Progenitor cell of endocrine pancreas (in vitro differentiated cells): ENCODE measurements around the gene IGFBP7. TPM values are rescaled to one million over a fixed set of nuclear protein-coding genes. Genes with fewer than 3 reads are reported as not detected.

Experiments used
- DNase-seq: peaks from one replicate; pipeline ENCODE4 v3.0.0; 2021; ENCODE audit warnings: low spot score; ENCODE audit not compliant: unreplicated experiment
- H3K27ac Mint-ChIP-seq: 2 replicates; pipeline ENCODE4 v1.8.0; 2021; ENCODE audit warnings: mild to moderate bottlenecking, moderate library complexity, mixed read lengths
- H3K27me3 Mint-ChIP-seq: 2 replicates; pipeline ENCODE4 v1.8.0; 2021; ENCODE audit warnings: mixed read lengths
- H3K36me3 Mint-ChIP-seq: 2 replicates; pipeline ENCODE4 v1.8.0; 2022; ENCODE audit warnings: mixed read lengths; ENCODE audit not compliant: insufficient read depth
- H3K4me1 Mint-ChIP-seq: 2 replicates; pipeline ENCODE4 v1.8.0; 2021; ENCODE audit warnings: low read depth, mixed read lengths
- H3K4me3 Mint-ChIP-seq: 2 replicates; pipeline ENCODE4 v1.8.0; 2021; ENCODE audit warnings: low read depth, mild to moderate bottlenecking, moderate library complexity, mixed read lengths
- H3K9me3 Mint-ChIP-seq: 2 replicates; pipeline ENCODE4 v1.8.0; 2021; ENCODE audit warnings: low read depth, mixed read lengths
- total RNA-seq: library from RNA; stranded (reverse); gene quantifications from 2 replicates; pipeline ENCODE4 v1.2.1, GENCODE V29; 2021
- TF ChIP-seq, protein P1 (sequence below): fragments of 200-600 bp; sonication (generic); IDR thresholded peaks from one replicate; pipeline ENCODE4 v1.5.0; 2021; ENCODE audit warnings: antibody characterized with exemption, mild to moderate bottlenecking; ENCODE audit not compliant: unreplicated experiment

Gene IGFBP7
- total RNA-seq, 1 donor from 2014 or later = 8.4 TPM

DNA sequence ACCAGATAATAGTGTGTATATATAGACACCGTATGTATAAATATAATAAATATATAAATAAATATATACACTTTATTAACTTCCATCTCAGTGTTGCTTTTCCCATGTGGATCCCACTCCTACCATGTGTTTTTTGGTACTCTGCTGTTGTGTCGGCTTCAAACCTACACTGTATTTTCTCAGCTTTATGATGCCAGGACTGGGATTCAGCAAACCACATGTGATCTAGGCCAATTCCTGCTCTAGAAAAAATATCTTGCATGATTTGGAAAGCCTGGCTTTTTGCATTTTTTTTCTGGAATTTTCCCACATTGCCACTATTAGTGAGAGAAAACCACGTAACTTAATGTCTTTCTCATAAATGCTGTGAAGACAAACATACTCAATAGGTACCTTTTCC lies 75.7 kb downstream of the IGFBP7 start:
- H3K27ac Mint-ChIP-seq = no peak overlapping the region
- no peak for DNase-seq
- H3K4me3 Mint-ChIP-seq = no peak overlapping the region
- H3K9me3 Mint-ChIP-seq = no peaks in the 10 kb centered on the region
- H3K27me3 Mint-ChIP-seq = peaks cover 9% of the 10 kb centered on the region
- peaks cover 8% of the 10 kb centered on the region for H3K36me3 Mint-ChIP-seq
- TF ChIP-seq, protein P1, sequence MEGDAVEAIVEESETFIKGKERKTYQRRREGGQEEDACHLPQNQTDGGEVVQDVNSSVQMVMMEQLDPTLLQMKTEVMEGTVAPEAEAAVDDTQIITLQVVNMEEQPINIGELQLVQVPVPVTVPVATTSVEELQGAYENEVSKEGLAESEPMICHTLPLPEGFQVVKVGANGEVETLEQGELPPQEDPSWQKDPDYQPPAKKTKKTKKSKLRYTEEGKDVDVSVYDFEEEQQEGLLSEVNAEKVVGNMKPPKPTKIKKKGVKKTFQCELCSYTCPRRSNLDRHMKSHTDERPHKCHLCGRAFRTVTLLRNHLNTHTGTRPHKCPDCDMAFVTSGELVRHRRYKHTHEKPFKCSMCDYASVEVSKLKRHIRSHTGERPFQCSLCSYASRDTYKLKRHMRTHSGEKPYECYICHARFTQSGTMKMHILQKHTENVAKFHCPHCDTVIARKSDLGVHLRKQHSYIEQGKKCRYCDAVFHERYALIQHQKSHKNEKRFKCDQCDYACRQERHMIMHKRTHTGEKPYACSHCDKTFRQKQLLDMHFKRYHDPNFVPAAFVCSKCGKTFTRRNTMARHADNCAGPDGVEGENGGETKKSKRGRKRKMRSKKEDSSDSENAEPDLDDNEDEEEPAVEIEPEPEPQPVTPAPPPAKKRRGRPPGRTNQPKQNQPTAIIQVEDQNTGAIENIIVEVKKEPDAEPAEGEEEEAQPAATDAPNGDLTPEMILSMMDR = no peak
- peaks cover 6% of the 10 kb centered on the region for H3K4me1 Mint-ChIP-seq

DNA sequence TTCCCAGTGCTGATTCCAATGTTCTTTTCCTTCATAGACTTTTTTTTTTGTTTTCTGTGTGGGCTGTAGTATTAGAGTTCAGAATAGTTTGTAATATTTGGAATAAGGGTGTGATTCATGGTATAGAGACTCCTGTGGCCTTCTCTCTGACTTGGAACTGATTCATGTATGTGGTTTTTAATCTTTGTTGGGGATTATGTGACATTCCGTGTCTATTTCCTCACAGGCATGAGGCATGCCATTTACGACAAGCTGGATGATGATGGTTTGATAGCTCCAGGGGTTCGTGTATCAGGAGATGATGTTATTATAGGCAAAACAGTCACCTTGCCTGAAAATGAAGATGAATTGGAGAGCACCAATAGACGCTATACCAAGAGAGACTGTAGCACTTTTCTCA lies 87.1 kb downstream of the IGFBP7 start:
- no peaks in the 10 kb centered on the region for H3K4me1 Mint-ChIP-seq
- no peak for DNase-seq
- H3K36me3 Mint-ChIP-seq = peaks cover 45% of the 10 kb centered on the region
- no peak overlapping the region for H3K4me3 Mint-ChIP-seq
- TF ChIP-seq, protein P1 = no peak
- H3K27ac Mint-ChIP-seq = no peak overlapping the region
- no peaks in the 10 kb centered on the region for H3K27me3 Mint-ChIP-seq
- no peaks in the 10 kb centered on the region for H3K9me3 Mint-ChIP-seq

DNA sequence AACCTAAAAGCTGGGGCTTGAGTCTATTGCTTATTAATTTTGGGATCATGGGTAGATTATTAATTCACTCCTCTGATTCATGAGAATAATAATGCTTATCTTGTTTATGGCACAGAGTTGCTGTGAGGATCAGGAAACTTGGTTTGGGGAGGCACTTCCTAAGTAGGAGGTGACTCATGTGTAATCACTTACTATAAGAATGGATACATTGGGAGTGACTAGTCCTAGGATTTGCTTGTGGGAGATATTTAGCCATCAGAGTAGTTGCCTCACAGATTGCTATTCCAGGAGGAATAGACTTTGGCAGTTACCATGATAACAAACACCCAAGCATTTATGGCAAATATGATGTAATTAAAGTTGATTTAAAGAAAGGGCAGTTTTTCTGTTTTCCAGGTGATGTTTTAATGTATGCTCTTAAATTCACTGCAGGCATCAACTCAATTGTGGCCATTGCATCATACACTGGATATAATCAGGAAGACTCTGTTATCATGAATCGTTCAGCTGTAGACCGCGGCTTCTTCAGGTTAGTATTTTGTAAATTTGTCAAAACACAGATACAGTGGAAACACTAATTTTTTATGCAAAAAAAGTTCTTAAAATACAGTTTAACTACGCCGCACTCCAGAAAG lies 89.6 kb downstream of the IGFBP7 start:
- no peaks in the 10 kb centered on the region for H3K27me3 Mint-ChIP-seq
- no peak overlapping the region for H3K27ac Mint-ChIP-seq
- H3K36me3 Mint-ChIP-seq = peaks cover 48% of the 10 kb centered on the region

DNA sequence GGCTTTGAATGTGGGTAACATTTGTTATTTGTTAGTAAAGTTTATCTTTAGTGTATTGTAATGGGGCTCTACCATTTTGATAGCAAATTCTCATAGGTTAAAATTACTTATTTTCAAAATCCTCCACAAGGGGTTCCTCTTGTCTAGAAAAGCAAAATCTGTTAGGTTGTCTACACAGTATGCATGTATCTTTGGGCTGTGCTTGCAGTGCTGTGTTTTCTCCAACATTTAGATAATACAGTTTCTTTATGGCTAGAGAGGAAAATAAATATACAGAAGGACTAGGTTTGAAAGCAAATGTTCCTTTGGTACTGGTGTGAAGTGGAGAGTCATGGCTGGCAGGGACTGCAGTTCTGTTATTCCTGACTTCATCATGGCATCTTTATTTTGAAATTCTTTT lies 91.2 kb downstream of the IGFBP7 start:
- Mint-ChIP-seq H3K4me1 (no peaks in the 10 kb centered on the region), H3K27me3 (no peaks in the 10 kb centered on the region), H3K27ac (no peak overlapping the region), H3K4me3 (no peak overlapping the region), H3K36me3 (peaks cover 45% of the 10 kb centered on the region), H3K9me3 (no peaks in the 10 kb centered on the region)
- TF ChIP-seq, protein P1 = no peak
- DNase-seq = no peak

More for the DNA sequence above, 89.6 kb downstream of the IGFBP7 start:
- TF ChIP-seq, protein P1 = no peak
- no peaks in the 10 kb centered on the region for H3K4me1 Mint-ChIP-seq
- no peaks in the 10 kb centered on the region for H3K9me3 Mint-ChIP-seq
- no peak overlapping the region for H3K4me3 Mint-ChIP-seq
- DNase-seq = no peak

DNA sequence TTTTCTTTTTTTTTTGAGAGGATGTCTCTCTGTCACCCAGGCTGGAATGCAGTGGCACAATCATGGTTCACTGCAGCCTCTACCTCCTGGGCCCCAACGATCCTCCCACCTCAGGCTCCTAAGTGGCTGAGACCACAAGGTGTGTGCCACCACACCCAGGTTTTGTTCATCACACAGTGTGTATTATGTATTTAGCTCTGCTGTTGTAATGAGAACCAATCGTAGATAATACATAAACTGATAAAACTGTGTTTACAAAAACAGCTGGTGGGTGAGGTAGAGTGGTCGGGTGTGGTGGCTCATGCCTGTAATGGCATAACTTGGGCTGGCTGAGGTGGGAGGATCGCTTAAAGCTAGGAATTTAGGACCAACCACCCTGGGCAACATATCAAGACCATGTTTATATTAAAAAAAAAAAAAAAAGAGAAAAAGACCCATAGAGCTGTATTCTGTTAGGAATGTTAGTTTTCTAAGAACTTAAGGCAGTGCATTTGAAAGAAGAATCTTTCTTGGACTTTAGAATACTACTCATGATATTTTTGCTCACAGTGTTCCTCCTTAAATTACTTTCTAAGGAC lies 96.6 kb downstream of the IGFBP7 start:
- TF ChIP-seq, protein P1 = no peak
- no peak overlapping the region for H3K27ac Mint-ChIP-seq
- H3K4me3 Mint-ChIP-seq = no peak overlapping the region
- H3K36me3 Mint-ChIP-seq = peaks cover 40% of the 10 kb centered on the region
- H3K4me1 Mint-ChIP-seq = no peaks in the 10 kb centered on the region
- no peak for DNase-seq
- H3K9me3 Mint-ChIP-seq = no peaks in the 10 kb centered on the region
- H3K27me3 Mint-ChIP-seq = no peaks in the 10 kb centered on the region
